ENCODE results near the gene TRMT112. TPM values are rescaled to one million over a fixed set of nuclear protein-coding genes. Genes with fewer than 3 reads are reported as not detected.
A peak's percentile ranks its signal among the peaks of the same experiment; 100 is the strongest.

The TRMT112 gene
- total and polyA plus RNA-seq, 10 of the 15 experiments (the other 5 are each of a cell fraction or from before 2014, with no cell fraction given): 212 to 455 (median 308) TPM

DNA sequence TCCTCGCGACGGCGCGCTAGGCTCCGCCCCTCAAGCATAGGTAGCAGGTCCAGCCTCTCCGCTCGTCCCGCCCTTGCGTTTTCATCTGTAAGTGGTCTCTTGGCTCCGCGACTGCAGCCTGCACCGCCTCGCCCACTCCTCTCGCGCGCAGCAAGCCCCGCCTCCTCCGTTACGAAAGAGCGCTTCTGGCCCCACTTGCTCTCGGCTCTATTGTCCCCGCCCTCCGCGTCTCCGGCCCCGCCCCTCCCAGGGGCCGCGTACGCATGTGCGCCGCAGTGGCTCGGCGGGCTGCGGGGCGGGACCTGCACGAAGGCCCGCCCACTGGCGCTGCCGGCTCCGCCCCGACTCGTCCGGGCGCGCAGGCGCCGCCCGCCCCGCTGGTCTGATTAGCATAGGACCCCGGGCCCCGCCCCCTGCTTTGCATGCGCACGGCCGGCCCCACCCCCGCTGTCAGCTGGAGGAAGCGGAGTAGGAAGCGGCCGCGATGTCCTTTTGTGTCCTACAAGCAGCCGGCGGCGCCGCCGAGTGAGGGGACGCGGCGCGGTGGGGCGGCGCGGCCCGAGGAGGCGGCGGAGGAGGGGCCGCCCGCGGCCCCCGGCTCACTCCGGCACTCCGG is 12.2 kb downstream of the TRMT112 start, which contains the start of gene ESRRA (continued):
- no peak for TF ChIP-seq RCOR1 (conservative IDR thresholded peaks at IDR 0.05; ENCODE audit: low read depth, low read length)
- TF ChIP-seq, protein P1, sequence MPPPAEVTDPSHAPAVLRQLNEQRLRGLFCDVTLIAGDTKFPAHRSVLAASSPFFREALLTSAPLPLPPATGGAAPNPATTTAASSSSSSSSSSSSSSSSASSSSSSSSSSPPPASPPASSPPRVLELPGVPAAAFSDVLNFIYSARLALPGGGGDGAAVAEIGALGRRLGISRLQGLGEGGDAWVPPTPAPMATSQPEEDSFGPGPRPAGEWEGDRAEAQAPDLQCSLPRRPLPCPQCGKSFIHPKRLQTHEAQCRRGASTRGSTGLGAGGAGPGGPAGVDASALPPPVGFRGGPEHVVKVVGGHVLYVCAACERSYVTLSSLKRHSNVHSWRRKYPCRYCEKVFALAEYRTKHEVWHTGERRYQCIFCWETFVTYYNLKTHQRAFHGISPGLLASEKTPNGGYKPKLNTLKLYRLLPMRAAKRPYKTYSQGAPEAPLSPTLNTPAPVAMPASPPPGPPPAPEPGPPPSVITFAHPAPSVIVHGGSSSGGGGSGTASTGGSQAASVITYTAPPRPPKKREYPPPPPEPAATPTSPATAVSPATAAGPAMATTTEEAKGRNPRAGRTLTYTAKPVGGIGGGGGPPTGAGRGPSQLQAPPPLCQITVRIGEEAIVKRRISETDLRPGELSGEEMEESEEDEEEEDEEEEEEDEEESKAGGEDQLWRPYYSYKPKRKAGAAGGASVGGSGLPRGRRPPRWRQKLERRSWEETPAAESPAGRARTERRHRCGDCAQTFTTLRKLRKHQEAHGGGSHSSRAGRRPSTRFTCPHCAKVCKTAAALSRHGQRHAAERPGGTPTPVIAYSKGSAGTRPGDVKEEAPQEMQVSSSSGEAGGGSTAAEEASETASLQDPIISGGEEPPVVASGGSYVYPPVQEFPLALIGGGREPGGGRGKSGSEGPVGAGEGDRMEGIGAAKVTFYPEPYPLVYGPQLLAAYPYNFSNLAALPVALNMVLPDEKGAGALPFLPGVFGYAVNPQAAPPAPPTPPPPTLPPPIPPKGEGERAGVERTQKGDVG (CRISPR knock-in tag; IDR thresholded peaks at IDR 0.05): no peak
- TF ChIP-seq POLR2AphosphoS5 (IDR thresholded peaks at IDR 0.05; ENCODE audit: low read length): no peak; the same call in 1 of the 2 replicates
- no peak for TF ChIP-seq ETV6 (conservative IDR thresholded peaks at IDR 0.05 in 1 of 2, IDR thresholded peaks at IDR 0.05 in 1 of 2; ENCODE audit: borderline replicate concordance in 1 of 2, low read depth in 1 of 2)
- no peak for TF ChIP-seq CBX5 (IDR thresholded peaks at IDR 0.05; ENCODE audit: low read depth)
- TF ChIP-seq TCF12 (IDR thresholded peaks at IDR 0.05; ENCODE audit: low read depth, low read length): peak; percentile 23; the same call in 1 of the 2 replicates
- no peak for TF ChIP-seq JUNB (IDR thresholded peaks at IDR 0.05)
- no peak for TF ChIP-seq RB1 (IDR thresholded peaks at IDR 0.05; ENCODE audit: borderline replicate concordance)
- TF ChIP-seq STAT1 (conservative IDR thresholded peaks at IDR 0.05): no peak
- no peak for TF ChIP-seq SMAD1 (IDR thresholded peaks at IDR 0.05; ENCODE audit: low read depth, partially characterized antibody)
- 0 out of 2 replicates have a peak, but pooled peaks have one; percentile 28 for TF ChIP-seq YY1 (IDR thresholded peaks at IDR 0.05; ENCODE audit: low read depth, low read length)
- TF ChIP-seq EP300 (IDR thresholded peaks at IDR 0.05; ENCODE audit: borderline replicate concordance in 1 of 2, control insufficient read depth in 1 of 2, low read depth in 2 of 2, low read length in 2 of 2): no peak
- TF ChIP-seq, protein P2, sequence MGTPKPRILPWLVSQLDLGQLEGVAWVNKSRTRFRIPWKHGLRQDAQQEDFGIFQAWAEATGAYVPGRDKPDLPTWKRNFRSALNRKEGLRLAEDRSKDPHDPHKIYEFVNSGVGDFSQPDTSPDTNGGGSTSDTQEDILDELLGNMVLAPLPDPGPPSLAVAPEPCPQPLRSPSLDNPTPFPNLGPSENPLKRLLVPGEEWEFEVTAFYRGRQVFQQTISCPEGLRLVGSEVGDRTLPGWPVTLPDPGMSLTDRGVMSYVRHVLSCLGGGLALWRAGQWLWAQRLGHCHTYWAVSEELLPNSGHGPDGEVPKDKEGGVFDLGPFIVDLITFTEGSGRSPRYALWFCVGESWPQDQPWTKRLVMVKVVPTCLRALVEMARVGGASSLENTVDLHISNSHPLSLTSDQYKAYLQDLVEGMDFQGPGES (IDR thresholded peaks at IDR 0.05): no peak
- no peak for TF ChIP-seq CREM (IDR thresholded peaks at IDR 0.05; ENCODE audit: low read depth)
- TF ChIP-seq TCF3 (IDR thresholded peaks at IDR 0.05; ENCODE audit: borderline replicate concordance, insufficient read depth, low read depth, low read length): 0 out of 2 replicates have a peak, but pooled peaks have one; percentile 23
- TF ChIP-seq FOS (IDR thresholded peaks at IDR 0.05; ENCODE audit: borderline replicate concordance, extremely low read depth, insufficient read length): no peak
- no peak for TF ChIP-seq WRNIP1 (IDR thresholded peaks at IDR 0.05; ENCODE audit: borderline replicate concordance, low read depth, low read length)
- no peak for TF ChIP-seq IKZF1 (conservative IDR thresholded peaks at IDR 0.05)
- no peak for TF ChIP-seq HCFC1 (IDR thresholded peaks at IDR 0.05; ENCODE audit: low read length)
- TF ChIP-seq RELB (IDR thresholded peaks at IDR 0.05; ENCODE audit: low read depth): no peak
- no peak for TF ChIP-seq KDM1A (IDR thresholded peaks at IDR 0.05; ENCODE audit: borderline replicate concordance)
- TF ChIP-seq, protein P3, sequence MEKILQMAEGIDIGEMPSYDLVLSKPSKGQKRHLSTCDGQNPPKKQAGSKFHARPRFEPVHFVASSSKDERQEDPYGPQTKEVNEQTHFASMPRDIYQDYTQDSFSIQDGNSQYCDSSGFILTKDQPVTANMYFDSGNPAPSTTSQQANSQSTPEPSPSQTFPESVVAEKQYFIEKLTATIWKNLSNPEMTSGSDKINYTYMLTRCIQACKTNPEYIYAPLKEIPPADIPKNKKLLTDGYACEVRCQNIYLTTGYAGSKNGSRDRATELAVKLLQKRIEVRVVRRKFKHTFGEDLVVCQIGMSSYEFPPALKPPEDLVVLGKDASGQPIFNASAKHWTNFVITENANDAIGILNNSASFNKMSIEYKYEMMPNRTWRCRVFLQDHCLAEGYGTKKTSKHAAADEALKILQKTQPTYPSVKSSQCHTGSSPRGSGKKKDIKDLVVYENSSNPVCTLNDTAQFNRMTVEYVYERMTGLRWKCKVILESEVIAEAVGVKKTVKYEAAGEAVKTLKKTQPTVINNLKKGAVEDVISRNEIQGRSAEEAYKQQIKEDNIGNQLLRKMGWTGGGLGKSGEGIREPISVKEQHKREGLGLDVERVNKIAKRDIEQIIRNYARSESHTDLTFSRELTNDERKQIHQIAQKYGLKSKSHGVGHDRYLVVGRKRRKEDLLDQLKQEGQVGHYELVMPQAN (conservative IDR thresholded peaks at IDR 0.05): peak; percentile 89

All from GM12878 (cell line).